ENCODE measurements around the gene POGLUT2.

GRCh38 chr13:102836471-102836870 lies 37.7 kb upstream of the POGLUT2 start:
- TF ChIP-seq CTCF (conservative IDR thresholded peaks at IDR 0.05) (no peak), EZH2 (IDR thresholded peaks at IDR 0.05; ENCODE audit: low read depth) (no peak)

Data from PC-9 (cell line).